NCI-H510A treated with DMSO at 0.1 percent for 48 hours (cell line): ENCODE measurements around the gene SEMA6A.
"Not testable (repeated sequence)": the region's sequence is repeated elsewhere in the genome, so short reads cannot be mapped to it uniquely, and the experiment has no call there.

Experiments
- DNase-seq: peaks from one replicate; lab custom pipeline; 2025; lab: John Stamatoyannopoulos, UW

Gene SEMA6A

GRCh38 chr5:116546033-116546742 lies 28.4 kb downstream of the SEMA6A start:
- DNase-seq, result no peak

- DNase-seq, result not testable (repeated sequence)
Observed at GRCh38 chr5:116545465-116545864, 29.2 kb downstream of the SEMA6A start.

- no peak for DNase-seq
Observed at GRCh38 chr5:116544531-116545241, 29.9 kb downstream of the SEMA6A start.

- DNase-seq, result no peak
Observed at GRCh38 chr5:116543501-116543900, 31.1 kb downstream of the SEMA6A start.

- DNase-seq, result no peak
Observed at GRCh38 chr5:116542619-116543018, 32.0 kb downstream of the SEMA6A start.

- no peak for DNase-seq
Observed at GRCh38 chr5:116539222-116539621, 35.4 kb downstream of the SEMA6A start.

GRCh38 chr5:116536316-116537083 lies 38.1 kb downstream of the SEMA6A start:
- DNase-seq, result no peak

- DNase-seq, result no peak
Observed at GRCh38 chr5:116534964-116535651, 39.5 kb downstream of the SEMA6A start.

- peak; percentile 50 for DNase-seq
Observed at GRCh38 chr5:116532762-116533525, 41.7 kb downstream of the SEMA6A start.

GRCh38 chr5:116531635-116532034 lies 43.0 kb downstream of the SEMA6A start:
- no peak for DNase-seq

- no peak for DNase-seq
Observed at GRCh38 chr5:116531117-116531516, 43.5 kb downstream of the SEMA6A start.

GRCh38 chr5:116530276-116530675 lies 44.3 kb downstream of the SEMA6A start:
- DNase-seq, result no peak

GRCh38 chr5:116529615-116530014 lies 45.0 kb downstream of the SEMA6A start:
- DNase-seq, result no peak

GRCh38 chr5:116528519-116529234 lies 45.9 kb downstream of the SEMA6A start:
- no peak for DNase-seq

- no peak for DNase-seq
Observed at GRCh38 chr5:116527582-116527981, 47.0 kb downstream of the SEMA6A start.

GRCh38 chr5:116525674-116526073 lies 48.9 kb downstream of the SEMA6A start:
- no peak for DNase-seq

GRCh38 chr5:116524966-116525365 lies 49.7 kb downstream of the SEMA6A start:
- no peak for DNase-seq

- no peak for DNase-seq
Observed at GRCh38 chr5:116524051-116524904, 50.3 kb downstream of the SEMA6A start.

- not testable (repeated sequence) for DNase-seq
Observed at GRCh38 chr5:116523182-116523581, 51.4 kb downstream of the SEMA6A start.
